SK-N-SH (cell line): ENCODE results near the gene GRP. TPM values are rescaled to one million over a fixed set of nuclear protein-coding genes. Genes with fewer than 3 reads are reported as not detected.

Source experiments
- CTCF ChIA-PET: fragments of 300-600, 350-600 bp; formaldehyde crosslinking; extraction: SDS; loops from one replicate; lab custom pipeline; 2021; lab: Yijun Ruan, JAX
- POLR2A ChIA-PET: fragments of 350-600 bp; sonication (Branson Sonifier 250); formaldehyde crosslinking; extraction: SDS; loops from one replicate; lab custom pipeline; 2020; ENCODE audit warnings: antibody characterized with exemption, inconsistent platforms; lab: Yijun Ruan, JAX
- DNase-seq: peaks from one replicate; pipeline ENCODE4 v3.0.0; 2012
- H2AFZ ChIP-seq: fragments of 200-600 bp; sonication (generic); 2 replicates; pipeline ENCODE4 v1.8.1; 2016; ENCODE audit warnings: antibody characterized with exemption, mild to moderate bottlenecking, low read depth
- H3F3A ChIP-seq: fragments of 200-600 bp; sonication (generic); replicated peaks from 2 replicates; pipeline ENCODE3; 2016; ENCODE audit warnings: antibody characterized with exemption, mild to moderate bottlenecking; ENCODE audit not compliant: insufficient read depth
- H3K27ac ChIP-seq, 2 experiments: fragments of 200-500 bp in 1 of 2; fragments of 200-600 bp in 1 of 2; sonication (Bioruptor generic) in 1 of 2; sonication (generic), shearing (Covaris generic) in 1 of 2; 2 replicates each; pipeline versions ENCODE4 v1.5.1 to v1.6.1; 2014 to 2016; ENCODE audit warnings: low read depth in 2 of 2, inconsistent platforms in 1 of 2, low read length in 1 of 2, mild to moderate bottlenecking in 1 of 2, mixed read lengths in 1 of 2
- H3K27me3 ChIP-seq: fragments of 200-600 bp; sonication (generic), shearing (Covaris generic); 2 replicates; pipeline ENCODE4 v1.6.1; 2016; ENCODE audit warnings: mixed run types; ENCODE audit not compliant: insufficient read depth
- H3K36me3 ChIP-seq, 2 experiments: fragments of 200-500 bp in 1 of 2; fragments of 200-600 bp in 1 of 2; sonication (Bioruptor generic) in 1 of 2; sonication (generic) in 1 of 2; replicated peaks in 1 of 2; 2 replicates each; pipeline versions ENCODE3 to v1.5.1; 2014 to 2016; ENCODE audit warnings: low read length in 1 of 2, mild to moderate bottlenecking in 1 of 2; ENCODE audit not compliant: insufficient read depth in 2 of 2, control insufficient read depth in 1 of 2
- H3K4me1 ChIP-seq, 2 experiments: fragments of 200-500 bp in 1 of 2; fragments of 200-600 bp in 1 of 2; sonication (Bioruptor generic) in 1 of 2; sonication (generic), shearing (Covaris generic) in 1 of 2; 2 replicates each; pipeline versions ENCODE4 v1.5.1 to v1.6.1; 2014 to 2016; ENCODE audit warnings: low read depth in 1 of 2, low read length in 1 of 2, mixed run types in 1 of 2; ENCODE audit not compliant: insufficient read depth in 2 of 2, control insufficient read depth in 1 of 2
- H3K4me2 ChIP-seq: fragments of 200-600 bp; sonication (generic), shearing (Covaris generic); 2 replicates; pipeline ENCODE4 v1.6.1; 2017; ENCODE audit warnings: mixed run types
- H3K4me3 ChIP-seq, 2 experiments: fragments of 200-500 bp in 1 of 2; fragments of 200-600 bp in 1 of 2; sonication (Bioruptor generic) in 1 of 2; sonication (generic), shearing (Covaris generic) in 1 of 2; 2 replicates each; pipeline versions ENCODE4 v1.5.1 to v1.8.1; 2014 to 2016; ENCODE audit warnings: low read depth in 2 of 2, inconsistent platforms in 1 of 2, low read length in 1 of 2, mild to moderate bottlenecking in 1 of 2, mixed read lengths in 1 of 2, moderate library complexity in 1 of 2
- H3K79me2 ChIP-seq: fragments of 200-600 bp; sonication (generic); 2 replicates; pipeline ENCODE4 v1.8.1; 2017; ENCODE audit warnings: mild to moderate bottlenecking; ENCODE audit not compliant: insufficient read depth
- H3K9ac ChIP-seq: fragments of 200-600 bp; sonication (generic); 2 replicates; pipeline ENCODE4 v1.6.1; 2017; ENCODE audit warnings: mixed run types
- H3K9me2 ChIP-seq: fragments of 200-600 bp; sonication (generic); 2 replicates; pipeline ENCODE4 v1.6.1; 2017; ENCODE audit warnings: mixed run types
- H3K9me3 ChIP-seq: fragments of 200-600 bp; sonication (generic); 2 replicates; pipeline ENCODE4 v1.6.1; 2017; ENCODE audit warnings: mixed run types, mild to moderate bottlenecking, moderate library complexity
- H4K20me1 ChIP-seq: fragments of 200-600 bp; sonication (generic); 2 replicates; pipeline ENCODE4 v1.6.1; 2017; ENCODE audit warnings: mild to moderate bottlenecking, mixed run types; ENCODE audit not compliant: insufficient read depth
- CTCF ChIP-seq: fragments of 200-600 bp; sonication (generic); IDR thresholded peaks from 2 replicates; pipeline ENCODE4 v1.6.1; 2017; ENCODE audit warnings: antibody characterized with exemption, mild to moderate bottlenecking, moderate library complexity
- EZH2phosphoT487 ChIP-seq: fragments of 200-600 bp; sonication (generic); IDR thresholded peaks from 2 replicates; pipeline ENCODE4 v1.6.1; 2017; ENCODE audit warnings: low read depth, mixed run types, mild to moderate bottlenecking, antibody characterized with exemption, moderate library complexity, borderline replicate concordance
- FOSL2 ChIP-seq: IDR thresholded peaks from 2 replicates; pipeline ENCODE4 v1.4.0; 2012; ENCODE audit warnings: low read depth, mild to moderate bottlenecking, moderate library complexity, borderline replicate concordance
- FOXJ3 ChIP-seq: sonication (generic); formaldehyde crosslinking; IDR thresholded peaks from 2 replicates; pipeline ENCODE4 v1.5.1; 2020; ENCODE audit warnings: mild to moderate bottlenecking, missing genetic modification reagents
- GABPA ChIP-seq: IDR thresholded peaks from 2 replicates; pipeline ENCODE4 v1.4.0; 2012; ENCODE audit warnings: low read depth, mild to moderate bottlenecking
- GATA2 ChIP-seq: sonication (generic); formaldehyde crosslinking; IDR thresholded peaks from 2 replicates; pipeline ENCODE4 v1.5.0; 2020; ENCODE audit warnings: mild to moderate bottlenecking, missing genetic modification reagents
- JUND ChIP-seq: IDR thresholded peaks from 2 replicates; pipeline ENCODE4 v1.4.0; 2012
- MAX ChIP-seq: IDR thresholded peaks from 2 replicates; pipeline ENCODE4 v1.4.0; 2012; ENCODE audit warnings: low read depth
- MEF2A ChIP-seq: IDR thresholded peaks from 2 replicates; pipeline ENCODE4 v1.4.0; 2012; ENCODE audit warnings: low read depth, borderline replicate concordance
- MXI1 ChIP-seq: IDR thresholded peaks from 2 replicates; pipeline ENCODE4 v1.6.1; 2012; ENCODE audit warnings: mild to moderate bottlenecking, low read depth, low read length, improper control_type of control experiment
- NRF1 ChIP-seq: IDR thresholded peaks from 2 replicates; pipeline ENCODE4 v1.6.1; 2012; ENCODE audit warnings: low read depth, mild to moderate bottlenecking, low read length
- PBX3 ChIP-seq: IDR thresholded peaks from 2 replicates; pipeline ENCODE4; 2012
- POLR2AphosphoS5 ChIP-seq: IDR thresholded peaks from 2 replicates; pipeline ENCODE4 v1.6.1; 2012; ENCODE audit warnings: low read depth, low read length
- REST ChIP-seq: IDR thresholded peaks from 2 replicates; pipeline ENCODE4 v1.6.1; 2012; ENCODE audit warnings: mild to moderate bottlenecking, low read depth, low read length, moderate library complexity
- SIN3A ChIP-seq: IDR thresholded peaks from 2 replicates; pipeline ENCODE4 v1.6.1; 2012; ENCODE audit warnings: low read depth, mild to moderate bottlenecking, low read length, moderate library complexity, borderline replicate concordance
- TAF1 ChIP-seq: IDR thresholded peaks from 2 replicates; pipeline ENCODE4 v1.6.1; 2012; ENCODE audit warnings: low read depth, mild to moderate bottlenecking, low read length, moderate library complexity, borderline replicate concordance
- USF1 ChIP-seq: IDR thresholded peaks from 2 replicates; pipeline ENCODE4 v1.4.0; 2012; ENCODE audit warnings: low read depth, borderline replicate concordance
- USF2 ChIP-seq: fragments of 150-350 bp; IDR thresholded peaks from 2 replicates; pipeline ENCODE4 v1.6.1; 2017; ENCODE audit warnings: antibody characterized with exemption, low read length, low read depth, borderline replicate concordance
- WGBS: methylation state at CpG from one replicate; pipeline ENCODE4 v1.1.6; 2017; ENCODE audit warnings: low lambda C conversion rate; 5-methylcytosine and 5-hydroxymethylcytosine counted together
- polyA plus RNA-seq, 3 experiments: library from polyadenylated mRNA; depleted of rRNA; stranded (reverse); fragments of >200 nt; gene quantifications; 2 replicates each; pipeline ENCODE4 v1.2.3, GENCODE V29; 2012

Gene GRP
- polyA plus RNA-seq, 1 of the 3 experiments (the other 2 are of a cell fraction): 2.8 TPM

GRCh38 chr18:59275406-59275949, 55.5 kb downstream of the GRP start:
- no peak overlapping the region for H3K4me2 ChIP-seq
- no peaks in the 10 kb centered on the region for H3K79me2 ChIP-seq
- no peaks in the 10 kb centered on the region for H3K9me2 ChIP-seq
- H2AFZ ChIP-seq: no peak overlapping the region
- no peak overlapping the region for H3K9ac ChIP-seq
- no peak for DNase-seq
- TF ChIP-seq MAX (no peak), JUND (no peak), FOSL2 (no peak)
- peaks cover 68% of the 10 kb centered on the region for H3K27me3 ChIP-seq
- H3K9me3 ChIP-seq: no peaks in the 10 kb centered on the region
- H3K4me1 ChIP-seq: peaks cover 0 to 10% of the 10 kb centered on the region in 2 experiments; a peak in 1 of 4 replicates
- POLR2A ChIA-PET: no interaction called here
- H4K20me1 ChIP-seq: no peaks in the 10 kb centered on the region
- H3F3A ChIP-seq: no peaks in the 10 kb centered on the region
- H3K36me3 ChIP-seq: no peaks in the 10 kb centered on the region
- 58% methylated on average over 6 of the region's 6 CpGs for WGBS
- CTCF ChIA-PET: interaction anchor here (0.6 to 4.6 kb wide), 13 partner anchors 9 to 127 kb away, joined by 3 to 25 read pairs (median 4); no protein-coding TSS in a partner anchor
- H3K27ac ChIP-seq: no peak overlapping the region
- no peak overlapping the region for H3K4me3 ChIP-seq

- Histone ChIP-seq H3K4me1 (peaks cover 0 to 10% of the 10 kb centered on the region in 2 experiments; a peak in 1 of 4 replicates), H3K4me2 (no peak overlapping the region), H3K27ac (no peak overlapping the region), H2AFZ (no peak overlapping the region), H3K9me2 (no peaks in the 10 kb centered on the region), H3K36me3 (no peaks in the 10 kb centered on the region), H3F3A (no peaks in the 10 kb centered on the region), H3K27me3 (peaks cover 68% of the 10 kb centered on the region), H3K9me3 (no peaks in the 10 kb centered on the region), H3K79me2 (no peaks in the 10 kb centered on the region), H4K20me1 (no peaks in the 10 kb centered on the region), H3K4me3 (no peak overlapping the region), H3K9ac (no peak overlapping the region)
- 48% methylated on average over 5 of the region's 5 CpGs for WGBS
- no peak for DNase-seq
- ChIA-PET CTCF (interaction anchor here (0.8 to 4.6 kb wide), 9 partner anchors 9 to 126 kb away, joined by 3 to 25 read pairs (median 5); no protein-coding TSS in a partner anchor), POLR2A (no interaction called here)
- no peak for TF ChIP-seq NRF1
- no peak for TF ChIP-seq REST
- TF ChIP-seq TAF1: no peak
- TF ChIP-seq MXI1: no peak
- no peak for TF ChIP-seq CTCF
- TF ChIP-seq MEF2A: no peak
- TF ChIP-seq GATA2: no peak
- TF ChIP-seq USF2: no peak
- no peak for TF ChIP-seq FOSL2
- TF ChIP-seq JUND: no peak
- no peak for TF ChIP-seq POLR2AphosphoS5
- TF ChIP-seq FOXJ3 (CRISPR knock-in tag): no peak
- TF ChIP-seq GABPA: no peak
- no peak for TF ChIP-seq USF1
- TF ChIP-seq PBX3: no peak
- TF ChIP-seq SIN3A: no peak
- no peak for TF ChIP-seq EZH2phosphoT487
Observed at GRCh38 chr18:59276047-59276446, 56.1 kb downstream of the GRP start.
